ENCODE data around the gene MRPS27.

DNA sequence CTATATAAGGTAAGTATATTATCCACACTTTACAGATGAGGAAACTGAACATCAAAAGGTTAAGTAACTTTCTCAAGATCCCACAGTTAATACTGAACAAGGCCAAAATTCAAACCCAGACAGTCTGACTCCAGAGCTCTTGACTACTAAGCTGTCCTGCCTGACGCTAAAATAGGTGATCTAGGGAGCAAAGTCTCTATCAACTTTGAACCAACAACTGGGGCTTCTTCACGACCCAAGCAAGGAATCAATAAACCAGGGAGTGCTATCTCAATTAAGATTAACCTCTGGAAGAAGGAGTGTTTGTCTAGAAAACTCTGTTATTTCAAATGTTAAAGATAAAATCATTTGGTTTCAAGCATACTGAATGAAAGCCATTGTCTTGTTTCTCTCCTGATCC is 64.4 kb downstream of the MRPS27 start:
- TF ChIP-seq, protein P1, sequence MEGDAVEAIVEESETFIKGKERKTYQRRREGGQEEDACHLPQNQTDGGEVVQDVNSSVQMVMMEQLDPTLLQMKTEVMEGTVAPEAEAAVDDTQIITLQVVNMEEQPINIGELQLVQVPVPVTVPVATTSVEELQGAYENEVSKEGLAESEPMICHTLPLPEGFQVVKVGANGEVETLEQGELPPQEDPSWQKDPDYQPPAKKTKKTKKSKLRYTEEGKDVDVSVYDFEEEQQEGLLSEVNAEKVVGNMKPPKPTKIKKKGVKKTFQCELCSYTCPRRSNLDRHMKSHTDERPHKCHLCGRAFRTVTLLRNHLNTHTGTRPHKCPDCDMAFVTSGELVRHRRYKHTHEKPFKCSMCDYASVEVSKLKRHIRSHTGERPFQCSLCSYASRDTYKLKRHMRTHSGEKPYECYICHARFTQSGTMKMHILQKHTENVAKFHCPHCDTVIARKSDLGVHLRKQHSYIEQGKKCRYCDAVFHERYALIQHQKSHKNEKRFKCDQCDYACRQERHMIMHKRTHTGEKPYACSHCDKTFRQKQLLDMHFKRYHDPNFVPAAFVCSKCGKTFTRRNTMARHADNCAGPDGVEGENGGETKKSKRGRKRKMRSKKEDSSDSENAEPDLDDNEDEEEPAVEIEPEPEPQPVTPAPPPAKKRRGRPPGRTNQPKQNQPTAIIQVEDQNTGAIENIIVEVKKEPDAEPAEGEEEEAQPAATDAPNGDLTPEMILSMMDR (IDR thresholded peaks at IDR 0.05): no peak
- TF ChIP-seq POLR2AphosphoS5 (IDR thresholded peaks at IDR 0.05): no peak
- TF ChIP-seq POLR2A (IDR thresholded peaks at IDR 0.05): no peak
- TF ChIP-seq EP300 (IDR thresholded peaks at IDR 0.05): no peak
